ENCODE measurements around the gene BLOC1S1. TPM values are rescaled to one million over a fixed set of nuclear protein-coding genes. Genes with fewer than 3 reads are reported as not detected.

BLOC1S1 gene
- polyA plus RNA-seq, 1 donor = 109 TPM

DNA sequence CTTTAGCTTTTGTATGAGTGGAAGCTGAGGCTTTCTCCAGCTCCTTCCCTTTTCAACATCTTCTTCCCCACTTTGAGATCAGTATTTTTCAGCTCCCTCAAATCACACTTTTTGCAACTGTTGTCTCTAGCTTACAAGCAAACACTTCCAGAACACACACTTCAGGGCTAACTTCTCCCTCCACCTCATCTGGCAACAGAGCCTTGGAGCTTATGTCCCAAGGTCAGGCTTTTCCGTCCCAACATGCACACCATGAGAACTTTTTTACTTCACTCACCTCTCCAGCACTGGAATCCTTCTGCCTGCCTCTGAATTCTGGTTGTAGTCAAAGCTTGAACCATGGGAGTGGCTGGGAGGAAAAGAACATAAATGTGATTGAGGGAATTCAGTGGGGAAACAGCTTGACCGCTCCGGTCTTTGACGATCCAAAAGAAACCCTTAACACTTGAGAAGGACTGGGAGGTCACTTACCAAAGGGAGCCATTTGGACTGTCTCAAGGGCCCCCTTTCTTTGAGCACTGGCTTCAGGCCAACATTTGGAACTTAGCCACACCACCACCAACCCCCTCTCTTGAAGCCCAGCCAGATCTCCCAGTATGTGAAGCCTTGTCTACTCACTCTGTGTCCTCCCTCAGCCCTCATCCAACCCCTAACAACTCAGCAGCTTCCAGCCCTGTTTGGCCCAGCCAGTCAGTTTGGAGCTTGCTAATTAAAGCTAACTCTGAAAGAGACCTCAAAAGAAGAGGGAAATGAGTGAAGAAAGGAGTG, 3.9 kb upstream of the BLOC1S1 start:
- DNase-seq = no peak

GRCh38 chr12:55712700-55713415, 3.0 kb upstream of the BLOC1S1 start:
- DNase-seq = no peak

GRCh38 chr12:55713721-55714120, 2.1 kb upstream of the BLOC1S1 start:
- DNase-seq = no peak

DNA sequence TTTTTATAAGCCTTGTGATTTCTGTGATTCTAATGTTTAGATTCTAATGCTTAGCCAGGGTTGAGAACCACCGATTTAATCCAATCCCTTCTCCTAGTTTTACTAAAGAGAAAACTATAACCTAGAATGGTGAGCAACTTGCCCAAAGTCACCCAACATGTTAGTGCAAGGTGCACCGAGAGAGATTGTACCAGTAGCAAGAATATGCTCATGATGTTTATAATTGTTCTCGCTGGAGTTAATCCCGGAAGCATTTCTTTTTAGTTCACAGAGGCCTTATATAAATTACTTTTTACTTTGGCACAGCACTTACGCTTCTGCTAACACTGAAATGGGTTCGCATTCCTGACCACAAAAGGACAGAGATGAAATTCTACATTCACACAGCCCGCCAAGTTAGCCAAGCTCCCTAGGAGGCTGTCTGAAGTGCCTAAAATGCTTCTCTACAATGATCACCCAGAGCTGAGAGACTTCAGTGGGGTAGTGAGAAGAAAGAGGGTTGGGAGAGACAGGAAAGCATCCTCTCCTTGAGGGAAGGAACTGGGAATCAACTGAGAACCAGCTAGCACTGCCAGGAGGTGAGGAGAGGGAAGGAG, 579 bp upstream of the BLOC1S1 start:
- DNase-seq = no peak

- DNase-seq = no peak
These were observed 724 bp downstream of the BLOC1S1 start for GRCh38 chr12:55716582-55716957.

DNA sequence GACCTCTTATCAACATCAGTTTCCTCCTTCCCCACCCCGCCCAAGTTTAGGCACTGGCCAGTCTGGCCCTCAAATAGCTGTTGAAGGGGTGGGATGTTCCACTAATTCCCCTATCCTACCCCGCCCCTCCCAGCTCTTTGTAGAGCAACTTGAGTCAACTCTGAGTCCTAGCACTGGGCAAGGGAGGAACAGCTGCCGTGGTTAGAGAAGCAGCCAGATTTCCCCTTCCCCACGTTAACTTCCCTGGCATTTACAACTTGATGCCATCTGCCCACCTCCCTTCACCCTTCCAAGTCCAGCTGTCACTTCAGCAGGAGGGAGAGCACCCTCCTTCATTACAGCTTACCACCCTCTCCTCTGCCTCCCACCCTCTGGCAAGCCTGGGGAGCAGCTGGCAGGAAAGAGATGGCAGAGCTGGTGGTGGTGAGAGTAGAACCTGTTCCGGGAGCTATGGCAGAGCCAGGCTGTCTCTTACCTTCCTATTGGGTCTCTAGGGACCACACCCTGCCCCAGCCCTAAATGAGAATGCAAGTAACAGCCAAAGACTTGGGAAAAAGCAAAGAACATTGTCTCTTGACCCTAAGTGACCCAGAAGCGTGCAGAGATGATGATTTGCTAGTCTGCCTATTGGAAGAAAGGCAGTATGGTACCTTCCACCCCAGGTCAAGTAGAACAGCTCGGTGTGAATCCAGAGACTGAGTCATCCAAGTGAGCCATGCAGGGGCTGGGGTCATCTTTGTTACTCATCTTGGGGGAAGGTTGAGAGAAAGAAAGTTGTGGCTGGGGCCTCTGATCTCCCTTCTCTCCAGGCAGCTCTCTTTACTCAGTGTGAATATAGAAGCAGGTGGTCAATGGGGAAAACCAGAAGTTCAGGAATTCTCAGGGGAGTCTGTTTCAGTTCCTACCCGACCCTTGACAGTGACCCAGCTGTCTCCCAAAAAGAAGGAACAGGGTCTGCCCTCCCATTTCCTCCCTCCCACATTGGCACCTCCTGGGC, 1.5 kb downstream of the BLOC1S1 start:
- DNase-seq = no peak

DNA sequence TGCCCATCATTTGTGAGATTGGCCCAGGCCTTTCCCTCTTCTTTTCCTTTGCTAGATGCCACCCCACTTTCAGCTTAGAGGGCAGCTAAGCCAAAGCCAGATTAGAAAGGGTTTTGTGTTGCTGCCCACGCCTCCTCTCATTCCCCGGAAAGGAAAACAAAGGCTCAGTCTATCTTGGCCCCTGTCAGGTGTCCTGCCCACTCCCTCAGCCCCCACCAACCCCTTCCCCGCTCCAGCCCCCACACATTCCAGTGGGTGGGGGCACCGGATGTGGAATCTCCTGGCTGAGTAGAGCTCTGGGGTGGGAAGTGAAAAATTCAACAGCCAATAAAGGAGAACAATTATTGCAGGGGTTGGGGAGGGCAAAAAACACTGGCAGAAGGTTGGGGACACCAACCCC, 2.2 kb downstream of the BLOC1S1 start:
- no peak for DNase-seq

DNA sequence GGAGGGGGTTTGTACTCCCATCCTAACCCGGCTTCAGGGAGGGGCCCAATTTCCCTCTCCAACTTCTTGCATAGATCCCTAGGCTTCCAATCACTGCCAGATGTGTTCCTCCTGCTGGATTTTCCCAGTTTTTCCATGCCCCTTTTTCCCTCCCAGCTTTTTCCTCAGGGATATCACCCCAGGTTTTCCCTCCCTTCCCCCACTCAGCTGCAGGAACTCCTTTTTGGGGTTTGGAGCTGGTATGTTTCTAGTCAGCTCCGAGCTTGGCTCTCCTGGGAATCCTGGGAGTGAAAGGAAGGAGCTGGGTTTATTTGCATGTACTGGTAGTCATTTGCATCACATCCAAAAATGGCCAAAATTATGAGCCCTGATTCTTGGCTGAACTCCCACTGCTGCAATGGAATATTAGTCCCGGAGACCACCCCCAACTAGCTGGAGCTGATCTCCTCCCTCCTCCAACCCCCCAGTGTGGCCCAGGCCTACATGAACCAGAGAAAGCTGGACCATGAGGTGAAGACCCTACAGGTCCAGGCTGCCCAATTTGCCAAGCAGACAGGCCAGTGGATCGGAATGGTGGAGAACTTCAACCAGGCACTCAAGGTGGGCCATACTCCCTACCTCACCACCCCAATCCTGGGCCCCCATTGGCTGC, 2.9 kb downstream of the BLOC1S1 start:
- no peak for DNase-seq

GRCh38 chr12:55719371-55719770, 3.5 kb downstream of the BLOC1S1 start:
- no peak for DNase-seq

DNA sequence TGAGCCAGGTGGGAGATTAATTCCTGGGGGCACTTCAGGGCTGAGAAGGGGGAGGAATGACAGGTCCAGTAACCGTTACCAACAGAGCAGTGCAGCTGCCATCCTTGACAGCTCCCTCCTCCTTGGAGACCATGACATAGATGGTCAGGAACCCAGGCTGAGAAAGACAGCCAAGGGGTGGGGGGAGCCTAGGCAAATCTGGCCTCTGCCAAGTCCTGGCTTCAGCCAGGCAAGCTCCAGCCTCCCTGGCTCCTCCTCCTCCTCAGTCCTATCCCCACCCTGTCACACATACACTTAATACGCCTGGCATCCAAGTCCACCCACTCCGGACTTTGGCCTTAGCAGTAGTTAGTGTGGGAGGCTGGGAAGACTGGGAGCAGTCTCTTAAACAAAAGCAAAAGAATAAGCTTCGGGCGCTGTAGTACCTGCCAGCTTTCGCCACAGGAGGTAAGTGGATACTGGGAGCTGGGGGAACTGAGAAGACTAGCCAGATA, 4.3 kb downstream of the BLOC1S1 start, which contains the start of gene RDH5:
RDH5 (plus strand) TSS at position 323 of the 494 bp plus-strand sequence. CDS start 792 bp downstream, outside the sequence.
- no peak for DNase-seq

- DNase-seq = no peak
These were observed 5.1 kb downstream of the BLOC1S1 start for GRCh38 chr12:55720894-55721444.

GRCh38 chr12:55721601-55722213, 5.9 kb downstream of the BLOC1S1 start:
- no peak for DNase-seq

GRCh38 chr12:55722948-55723347, 7.1 kb downstream of the BLOC1S1 start:
- no peak for DNase-seq

GRCh38 chr12:55723516-55724225, 7.8 kb downstream of the BLOC1S1 start:
- DNase-seq = no peak

GRCh38 chr12:55724226-55724939, 8.5 kb downstream of the BLOC1S1 start:
- DNase-seq = no peak

DNA sequence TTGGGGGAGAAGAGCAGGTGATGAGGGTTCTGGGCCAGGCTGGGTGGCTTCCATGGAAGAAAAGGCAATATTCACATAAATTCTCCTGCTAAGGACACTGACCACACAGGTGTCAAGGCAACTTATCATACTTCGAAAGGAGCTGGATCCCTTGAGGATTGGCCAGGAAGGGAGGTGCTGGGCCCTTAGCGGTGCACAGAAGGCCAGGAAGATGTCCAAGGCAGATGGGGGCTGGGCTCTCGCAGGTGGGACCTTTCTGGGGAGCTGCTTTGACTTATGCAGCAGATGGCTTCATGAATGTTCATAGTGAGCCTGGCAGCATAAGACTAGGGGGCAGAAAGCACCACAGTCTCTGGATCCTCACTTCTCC, 9.1 kb downstream of the BLOC1S1 start:
- DNase-seq = no peak

- no peak for DNase-seq
These were observed 9.7 kb downstream of the BLOC1S1 start for GRCh38 chr12:55725556-55725955.

DNA sequence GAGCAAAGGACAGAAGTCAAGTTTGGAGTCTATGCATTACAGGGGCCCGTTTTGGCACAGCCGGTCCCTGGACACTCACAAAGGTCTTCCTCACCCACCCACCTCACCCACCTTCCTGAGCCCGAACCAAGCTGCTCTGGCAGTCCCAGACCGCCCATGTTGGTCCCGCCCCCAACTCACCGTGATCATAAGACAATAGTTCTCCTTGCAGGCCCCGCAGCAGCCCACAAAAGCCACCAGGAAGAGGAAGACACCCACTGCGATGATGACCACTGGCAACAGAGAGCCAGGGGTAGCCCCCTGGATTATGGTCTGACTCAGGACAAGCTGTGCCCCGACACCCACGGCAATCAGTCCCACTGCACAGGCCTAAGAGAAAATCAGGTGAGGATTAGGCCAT, 11.1 kb downstream of the BLOC1S1 start:
- no peak for DNase-seq

GRCh38 chr12:55727643-55728185, 11.9 kb downstream of the BLOC1S1 start:
- DNase-seq = no peak
